Mesenchymal stem cell (in vitro differentiated cells and primary cell): ENCODE data around the gene CUX1.

Experiments used
- DNase-seq: peaks from one replicate; pipeline ENCODE4 v3.0.0-alpha.2; 2013
- H2AFZ ChIP-seq: one replicate; pipeline ENCODE4 v1.6.1; 2013; ENCODE audit warnings: low read depth, mild to moderate bottlenecking, control low read depth, inconsistent platforms, low read length, moderate library complexity
- H2AK5ac ChIP-seq: 2 replicates; pipeline ENCODE4 v1.6.1; 2013; ENCODE audit warnings: low read length, moderate library complexity, mild to moderate bottlenecking, inconsistent platforms; ENCODE audit not compliant: severe bottlenecking
- H2BK120ac ChIP-seq: one replicate; pipeline ENCODE4 v1.6.1; 2013; ENCODE audit warnings: low read depth, mild to moderate bottlenecking, inconsistent platforms, low read length, moderate library complexity
- H2BK12ac ChIP-seq, 2 experiments: one replicate each; pipeline ENCODE4 v1.6.1; 2013; ENCODE audit warnings: inconsistent platforms in 2 of 2, low read length in 2 of 2, mild to moderate bottlenecking in 2 of 2, moderate library complexity in 2 of 2, control low read depth in 1 of 2
- H2BK15ac ChIP-seq: one replicate; pipeline ENCODE4 v1.6.1; 2013; ENCODE audit warnings: mild to moderate bottlenecking, low read depth, inconsistent platforms; ENCODE audit not compliant: poor library complexity, severe bottlenecking
- H2BK5ac ChIP-seq: 2 replicates; pipeline ENCODE4 v1.6.1; 2013; ENCODE audit warnings: low read depth, mild to moderate bottlenecking, low read length, control low read depth, inconsistent platforms; ENCODE audit not compliant: poor library complexity, severe bottlenecking
- H3K14ac ChIP-seq, 2 experiments: one replicate each; pipeline ENCODE4 v1.6.1; 2013; ENCODE audit warnings: inconsistent platforms in 2 of 2, low read length in 2 of 2, control low read depth in 1 of 2, mild to moderate bottlenecking in 1 of 2, moderate library complexity in 1 of 2
- H3K18ac ChIP-seq, 2 experiments: one replicate each; pipeline ENCODE4 v1.6.1; 2013; ENCODE audit warnings: inconsistent platforms in 2 of 2, low read length in 2 of 2, control low read depth in 1 of 2, low read depth in 1 of 2, mild to moderate bottlenecking in 1 of 2
- H3K23ac ChIP-seq, 2 experiments: one replicate each; pipeline ENCODE4 v1.6.1; 2013; ENCODE audit warnings: inconsistent platforms in 2 of 2, low read length in 2 of 2, mild to moderate bottlenecking in 2 of 2, moderate library complexity in 2 of 2, control low read depth in 1 of 2
- H3K27ac ChIP-seq: 2 replicates; pipeline ENCODE4 v1.5.1; 2013; ENCODE audit warnings: mild to moderate bottlenecking, moderate library complexity, low read length, control low read depth, inconsistent platforms; ENCODE audit not compliant: poor library complexity, severe bottlenecking
- H3K27me3 ChIP-seq, 2 experiments: 2 replicates each; pipeline versions ENCODE4 v1.6.1 to v1.7.0; 2013; ENCODE audit warnings: low read length in 2 of 2, mild to moderate bottlenecking in 2 of 2, moderate library complexity in 2 of 2, control low read depth in 1 of 2, inconsistent platforms in 1 of 2; ENCODE audit not compliant: control insufficient read depth in 1 of 2, insufficient read depth in 1 of 2
- H3K36me3 ChIP-seq, 2 experiments: 2 replicates each; pipeline versions ENCODE4 v1.6.1 to v1.7.0; 2013; ENCODE audit warnings: low read length in 2 of 2, control low read depth in 1 of 2, inconsistent platforms in 1 of 2, low read depth in 1 of 2, mild to moderate bottlenecking in 1 of 2; ENCODE audit not compliant: insufficient read depth in 2 of 2, control insufficient read depth in 1 of 2
- H3K4ac ChIP-seq, 2 experiments: one replicate each; pipeline ENCODE4 v1.6.1; 2013; ENCODE audit warnings: inconsistent platforms in 2 of 2, low read length in 2 of 2, mild to moderate bottlenecking in 2 of 2, moderate library complexity in 2 of 2, control low read depth in 1 of 2, low read depth in 1 of 2
- H3K4me1 ChIP-seq: 2 replicates; pipeline ENCODE4 v1.6.1; 2013; ENCODE audit warnings: low read depth, low read length, control low read depth; ENCODE audit not compliant: control insufficient read depth, insufficient read depth
- H3K4me2 ChIP-seq: 2 replicates; pipeline ENCODE4 v1.6.1; 2013; ENCODE audit warnings: low read length, mild to moderate bottlenecking, inconsistent platforms; ENCODE audit not compliant: poor library complexity, severe bottlenecking
- H3K4me3 ChIP-seq, 2 experiments: 2 replicates each; pipeline versions ENCODE4 v1.5.1 to v1.7.0; 2013; ENCODE audit warnings: low read length in 2 of 2, mild to moderate bottlenecking in 2 of 2, control low read depth in 1 of 2, low read depth in 1 of 2; ENCODE audit not compliant: insufficient read depth in 1 of 2
- H3K79me1 ChIP-seq: replicated peaks from 2 replicates; pipeline ENCODE4 v1.6.1; 2013; ENCODE audit warnings: mild to moderate bottlenecking, control low read depth, low read length, inconsistent platforms; ENCODE audit not compliant: poor library complexity, severe bottlenecking
- H3K9ac ChIP-seq: 2 replicates; pipeline ENCODE4 v1.7.0; 2013; ENCODE audit warnings: mild to moderate bottlenecking, low read length, moderate library complexity
- H3K9me3 ChIP-seq: 2 replicates; pipeline ENCODE4 v1.7.0; 2013; ENCODE audit warnings: mild to moderate bottlenecking, low read length; ENCODE audit not compliant: control insufficient read depth
- H4K8ac ChIP-seq: one replicate; pipeline ENCODE4 v1.6.1; 2013; ENCODE audit warnings: inconsistent platforms, mild to moderate bottlenecking, low read length, moderate library complexity
- H4K91ac ChIP-seq: one replicate; pipeline ENCODE4 v1.6.1; 2013; ENCODE audit warnings: mild to moderate bottlenecking, low read length, inconsistent platforms
- WGBS: methylation state at CpG from one replicate; pipeline ENCODE4 v1.1.7; 2013; ENCODE audit warnings: mixed read lengths; 5-methylcytosine and 5-hydroxymethylcytosine counted together

The CUX1 gene

DNA sequence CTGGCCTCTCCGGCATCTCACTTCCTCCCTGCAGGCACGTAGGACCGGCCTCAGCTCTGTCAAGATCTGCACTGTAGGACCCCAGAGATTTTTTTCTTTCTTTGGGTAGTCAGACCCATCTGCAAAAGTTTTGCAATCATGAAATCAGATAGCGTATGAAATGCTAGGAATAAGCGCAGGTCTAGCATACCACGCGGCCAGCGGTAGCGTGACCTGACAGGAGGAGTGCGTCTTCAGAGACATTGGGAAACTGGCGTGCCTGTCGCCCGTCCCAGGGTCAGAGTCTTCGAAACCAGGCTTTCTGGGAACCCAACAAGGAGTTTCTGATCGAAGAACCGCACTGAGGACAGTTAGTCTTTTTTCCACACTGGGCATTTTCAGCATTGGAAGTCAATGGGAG lies 368.4 kb downstream of the CUX1 start:
- Histone ChIP-seq H3K9ac (no peak overlapping the region), H4K91ac (no peak overlapping the region), H3K36me3 (peaks cover 38 to 45% of the 10 kb centered on the region in 2 experiments), H4K8ac (no peak overlapping the region), H2BK5ac (no peak overlapping the region), H3K79me1 (peaks cover 2% of the 10 kb centered on the region), H2AK5ac (no peak overlapping the region), H3K4me3 (no peak overlapping the region), H3K18ac (no peak overlapping the region), H3K9me3 (no peaks in the 10 kb centered on the region), H2AFZ (no peak overlapping the region), H2BK15ac (no peak overlapping the region), H3K14ac (no peak overlapping the region), H2BK120ac (no peak overlapping the region), H3K23ac (no peak overlapping the region), H3K27me3 (no peaks in the 10 kb centered on the region), H3K4ac (no peak overlapping the region), H3K4me1 (peaks cover 1% of the 10 kb centered on the region), H3K27ac (no peak overlapping the region), H3K4me2 (no peak overlapping the region), H2BK12ac (no peak overlapping the region)
- no peak for DNase-seq
- WGBS: 98% methylated on average over 16 of the region's 16 CpGs

DNA sequence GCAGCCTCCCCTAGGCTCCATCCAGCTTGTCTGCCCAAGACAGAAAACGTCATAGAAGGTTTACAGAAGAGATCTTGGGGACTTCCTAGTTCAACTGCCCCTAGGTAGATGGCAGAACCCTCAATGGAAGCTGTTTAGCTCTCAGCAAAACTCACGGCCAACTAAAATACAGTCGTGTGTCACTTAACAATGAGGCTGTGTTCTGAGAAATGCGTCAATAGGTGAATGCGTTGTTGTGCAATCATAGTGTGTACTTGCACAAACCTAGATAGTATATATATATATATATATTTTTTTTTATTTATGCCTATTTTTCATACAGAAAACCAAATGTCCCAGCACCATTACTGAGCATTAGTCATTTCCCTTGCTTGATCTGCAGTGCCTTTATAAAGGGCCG lies 368.9 kb downstream of the CUX1 start:
- Histone ChIP-seq H4K8ac (no peak overlapping the region), H3K27me3 (no peaks in the 10 kb centered on the region), H3K18ac (no peak overlapping the region), H3K27ac (no peak overlapping the region), H3K14ac (no peak overlapping the region), H3K9ac (no peak overlapping the region), H3K4me3 (no peak overlapping the region), H3K79me1 (peaks cover 2% of the 10 kb centered on the region), H3K23ac (no peak overlapping the region), H3K9me3 (no peaks in the 10 kb centered on the region), H3K4me2 (no peak overlapping the region), H2BK12ac (no peak overlapping the region), H2BK5ac (no peak overlapping the region), H2BK120ac (no peak overlapping the region), H3K4ac (no peak overlapping the region), H2AK5ac (no peak overlapping the region), H4K91ac (no peak overlapping the region), H3K4me1 (peaks cover 1% of the 10 kb centered on the region), H2AFZ (no peak overlapping the region), H3K36me3 (peaks cover 38 to 49% of the 10 kb centered on the region in 2 experiments), H2BK15ac (no peak overlapping the region)
- no peak for DNase-seq
- 94% methylated on average over 3 of the region's 6 CpGs for WGBS

- Histone ChIP-seq H2BK15ac (no peak overlapping the region), H3K18ac (no peak overlapping the region), H3K9me3 (no peaks in the 10 kb centered on the region), H2BK12ac (no peak overlapping the region), H3K27ac (no peak overlapping the region), H3K4me2 (no peak overlapping the region), H2AFZ (no peak overlapping the region), H3K4me1 (peaks cover 4% of the 10 kb centered on the region), H3K14ac (no peak overlapping the region), H3K27me3 (no peaks in the 10 kb centered on the region), H3K79me1 (no peaks in the 10 kb centered on the region), H3K4me3 (no peak overlapping the region), H3K9ac (no peak overlapping the region), H2AK5ac (no peak overlapping the region), H2BK5ac (no peak overlapping the region), H2BK120ac (no peak overlapping the region), H4K8ac (peak overlapping the region; percentile 65), H3K23ac (no peak overlapping the region), H4K91ac (no peak overlapping the region), H3K36me3 (peaks cover 46 to 53% of the 10 kb centered on the region in 2 experiments), H3K4ac (no peak overlapping the region)
- DNase-seq: no peak
- 90% methylated on average over 7 of the region's 7 CpGs for WGBS
Measured at GRCh38 chr7:102188746-102189145, 371.3 kb downstream of the CUX1 start.

GRCh38 chr7:102189756-102190155 lies 372.3 kb downstream of the CUX1 start:
- H2AK5ac ChIP-seq: no peak overlapping the region
- no peak overlapping the region for H3K27ac ChIP-seq
- H3K4me3 ChIP-seq: no peak overlapping the region
- H3K9ac ChIP-seq: no peak overlapping the region
- no peak overlapping the region for H3K18ac ChIP-seq
- no peak overlapping the region for H2AFZ ChIP-seq
- DNase-seq: no peak
- H2BK5ac ChIP-seq: no peak overlapping the region
- H3K79me1 ChIP-seq: no peaks in the 10 kb centered on the region
- H3K27me3 ChIP-seq: no peaks in the 10 kb centered on the region
- H4K91ac ChIP-seq: no peak overlapping the region
- H3K4me2 ChIP-seq: no peak overlapping the region
- no peak overlapping the region for H3K23ac ChIP-seq
- H3K4ac ChIP-seq: no peak overlapping the region
- no peak overlapping the region for H2BK12ac ChIP-seq
- H3K36me3 ChIP-seq: peaks cover 48 to 49% of the 10 kb centered on the region in 2 experiments
- H4K8ac ChIP-seq: no peak overlapping the region
- peaks cover 4% of the 10 kb centered on the region for H3K4me1 ChIP-seq
- H3K14ac ChIP-seq: no peak overlapping the region
- 96% methylated on average over 7 of the region's 7 CpGs for WGBS
- no peak overlapping the region for H2BK15ac ChIP-seq
- no peak overlapping the region for H2BK120ac ChIP-seq
- H3K9me3 ChIP-seq: no peaks in the 10 kb centered on the region
